GM12878 (cell line): ENCODE measurements around the gene ATIC. TPM values are rescaled to one million over a fixed set of nuclear protein-coding genes. Genes with fewer than 3 reads are reported as not detected.

Source experiments
- ATAC-seq: fragments of 200-7000 bp; cut with Tn5 transposase; 3 replicates; pipeline ENCODE4 v1.9.1; 2020; ENCODE audit warnings: mild to moderate bottlenecking, moderate library complexity
- BruUV-seq: library from RNA; stranded (reverse); fragments of 400-500 nt; replicated peaks from 2 replicates; lab custom pipeline; 2021; lab: Mats Ljungman, UMichigan
- CTCF ChIA-PET: fragments of 300-600 bp; sonication (Branson Sonifier 250); formaldehyde crosslinking; extraction: SDS; loops from one replicate; lab custom pipeline; 2021; ENCODE audit warnings: inconsistent platforms; lab: Yijun Ruan, JAX
- POLR2A ChIA-PET: fragments of 350-600 bp; formaldehyde crosslinking; extraction: SDS; loops from one replicate; lab custom pipeline; 2021; ENCODE audit warnings: inconsistent platforms; lab: Charles Lee
- RAD21 ChIA-PET: fragments of 300-600 bp; sonication (Branson Sonifier 250); formaldehyde crosslinking; loops from one replicate; lab custom pipeline; 2023; ENCODE audit warnings: antibody characterized with exemption; ENCODE audit not compliant: unreplicated experiment; lab: Charles Lee
- SMC1A ChIA-PET: fragments of 300-600 bp; sonication (Branson Sonifier 250); formaldehyde crosslinking; loops from one replicate; lab custom pipeline; 2023; ENCODE audit not compliant: unreplicated experiment, uncharacterized antibody; lab: Charles Lee
- DNase-seq: peaks from one replicate; pipeline ENCODE4 v3.0.0-alpha.2; 2011; ENCODE audit warnings: low read depth, low spot score
- FAIRE-seq: peaks from 3 replicates; lab custom pipeline; 2011; peaks lifted over from hg19 to GRCh38; lab: Jason Lieb, UNC
- H2AFZ ChIP-seq: 2 replicates; pipeline ENCODE4 v1.6.0; 2011; ENCODE audit warnings: low read depth, low read length, control low read depth; ENCODE audit not compliant: control insufficient read depth
- H3K27ac ChIP-seq: 2 replicates; pipeline ENCODE4 v1.5.1; 2011; ENCODE audit warnings: control low read depth; ENCODE audit not compliant: control insufficient read depth, insufficient read depth
- H3K27me3 ChIP-seq, 2 experiments: replicated peaks in 1 of 2; 2 replicates each; pipeline versions ENCODE4 v1.6.0 to v1.6.1; 2011; ENCODE audit warnings: low read length in 1 of 2; ENCODE audit not compliant: control insufficient read depth in 2 of 2, insufficient read depth in 2 of 2
- H3K36me3 ChIP-seq, 2 experiments: 2 replicates each; pipeline ENCODE4 v1.5.1; 2011; ENCODE audit warnings: low read length in 1 of 2; ENCODE audit not compliant: control insufficient read depth in 2 of 2, insufficient read depth in 2 of 2
- H3K4me1 ChIP-seq: 2 replicates; pipeline ENCODE4 v1.6.1; 2011; ENCODE audit warnings: mild to moderate bottlenecking, low read length, moderate library complexity, mixed read lengths; ENCODE audit not compliant: control insufficient read depth, insufficient read depth
- H3K4me2 ChIP-seq: 2 replicates; pipeline ENCODE4 v1.6.0; 2011; ENCODE audit warnings: control low read depth; ENCODE audit not compliant: control insufficient read depth, insufficient read depth
- H3K4me3 ChIP-seq: fragments of 200-600 bp; sonication (generic); 2 replicates; pipeline ENCODE4 v1.5.1; 2016
- H3K79me2 ChIP-seq: 2 replicates; pipeline ENCODE4 v1.6.0; 2011; ENCODE audit warnings: low read length; ENCODE audit not compliant: control insufficient read depth, insufficient read depth
- H3K9ac ChIP-seq: 2 replicates; pipeline ENCODE4 v1.8.0; 2011; ENCODE audit warnings: low read length, control low read depth, mixed read lengths; ENCODE audit not compliant: control insufficient read depth, insufficient read depth
- H3K9me3 ChIP-seq: replicated peaks from 3 replicates; pipeline ENCODE4 v1.5.1; 2011; ENCODE audit warnings: mild to moderate bottlenecking, low read length; ENCODE audit not compliant: control insufficient read depth, insufficient read depth
- H4K20me1 ChIP-seq: 2 replicates; pipeline ENCODE4 v1.6.0; 2011; ENCODE audit not compliant: control insufficient read depth, insufficient read depth
- IKZF1 ChIP-seq: fragments of 450-650 bp; conservative IDR thresholded peaks from 2 replicates; pipeline ENCODE4 v1.6.1; 2017; ENCODE audit warnings: antibody characterized with exemption, mild to moderate bottlenecking
- MTA2 ChIP-seq: fragments of 450-650 bp; IDR thresholded peaks from 2 replicates; pipeline ENCODE4 v1.6.1; 2016; ENCODE audit warnings: low read depth, mild to moderate bottlenecking, moderate library complexity
- MXI1 ChIP-seq: fragments of 150-350 bp; IDR thresholded peaks from 2 replicates; pipeline ENCODE4 v1.6.1; 2011; ENCODE audit warnings: low read depth, mild to moderate bottlenecking, inconsistent platforms, low read length, improper control_type of control experiment
- TAF1 ChIP-seq: IDR thresholded peaks from 2 replicates; pipeline ENCODE4 v1.6.1; 2011; ENCODE audit warnings: mild to moderate bottlenecking, low read depth, low read length, borderline replicate concordance
- YBX1 ChIP-seq: fragments of 450-650 bp; IDR thresholded peaks from 2 replicates; pipeline ENCODE4 v1.6.1; 2016; ENCODE audit warnings: antibody characterized with exemption
- ZNF207 ChIP-seq: fragments of 450-650 bp; IDR thresholded peaks from 2 replicates; pipeline ENCODE4 v1.6.1; 2014; ENCODE audit warnings: antibody characterized with exemption, mild to moderate bottlenecking, borderline replicate concordance
- WGBS: methylation state at CpG from one replicate; pipeline ENCODE4 v1.1.6; 2016; ENCODE audit warnings: low lambda C conversion rate; ENCODE audit not compliant: insufficient replicate concordance, insufficient coverage; ENCODE audit errors: missing lambda C conversion rate; 5-methylcytosine and 5-hydroxymethylcytosine counted together
- in situ Hi-C: fragments of 300-500 bp; cut with MboI; formaldehyde crosslinking; loops from 9 replicates; pipeline ENCODE4 v1.14.3; 2018; ENCODE audit warnings: mixed read lengths
- intact Hi-C: fragments of 100-400 bp; cut with micrococcal nuclease; formaldehyde crosslinking; loops from one replicate; pipeline ENCODE4 v1.14.2; 2022; ENCODE audit not compliant: unreplicated experiment
- polyA plus RNA-seq, 11 experiments: library from polyadenylated mRNA; depleted of rRNA in 4 of 11; unstranded in 6 of 11; stranded (reverse) in 5 of 11; fragments of >200 nt; fragmentation: Nextera tagmentation in 4 of 11; fragmentation: Illumina TruSeq in 1 of 11; extraction: Ambion mirVana in 4 of 11; extraction: Trizol in 1 of 11; gene quantifications; 1 replicate in 1 of 11; 2 replicates in 10 of 11; pipeline versions ENCODE4 v1.2.1 to v1.2.3, GENCODE V29; 2011 to 2016; ENCODE audit warnings: inconsistent platforms in 2 of 11, missing spikeins in 2 of 11, low read depth in 1 of 11
- total RNA-seq, 4 experiments: library from RNA; depleted of rRNA in 3 of 4; stranded (reverse); fragments of >200 nt in 3 of 4; fragmentation: Illumina TruSeq in 1 of 4; extraction: Trizol in 1 of 4; gene quantifications; 2 replicates each; pipeline versions ENCODE4 v1.2.1 to v1.2.3, GENCODE V29; 2013 to 2021
- TF ChIP-seq, protein P1 (sequence below): IDR thresholded peaks from 2 replicates; pipeline ENCODE4 v1.6.1; 2012; ENCODE audit warnings: mild to moderate bottlenecking, low read depth, low read length
- TF ChIP-seq, protein P2 (sequence below): fragments of 450-650 bp; conservative IDR thresholded peaks from 2 replicates; pipeline ENCODE4 v1.6.1; 2017; ENCODE audit warnings: mild to moderate bottlenecking, moderate library complexity
- TF ChIP-seq, protein P3 (sequence below): fragments of 450-650 bp; IDR thresholded peaks from 2 replicates; pipeline ENCODE4 v1.6.1; 2016; ENCODE audit warnings: mild to moderate bottlenecking, moderate library complexity, borderline replicate concordance

Gene ATIC
- total and polyA plus RNA-seq, 10 of the 15 experiments (the other 5 are each of a cell fraction or from before 2014, with no cell fraction given) = 45.1 to 518 (median 306) TPM

DNA sequence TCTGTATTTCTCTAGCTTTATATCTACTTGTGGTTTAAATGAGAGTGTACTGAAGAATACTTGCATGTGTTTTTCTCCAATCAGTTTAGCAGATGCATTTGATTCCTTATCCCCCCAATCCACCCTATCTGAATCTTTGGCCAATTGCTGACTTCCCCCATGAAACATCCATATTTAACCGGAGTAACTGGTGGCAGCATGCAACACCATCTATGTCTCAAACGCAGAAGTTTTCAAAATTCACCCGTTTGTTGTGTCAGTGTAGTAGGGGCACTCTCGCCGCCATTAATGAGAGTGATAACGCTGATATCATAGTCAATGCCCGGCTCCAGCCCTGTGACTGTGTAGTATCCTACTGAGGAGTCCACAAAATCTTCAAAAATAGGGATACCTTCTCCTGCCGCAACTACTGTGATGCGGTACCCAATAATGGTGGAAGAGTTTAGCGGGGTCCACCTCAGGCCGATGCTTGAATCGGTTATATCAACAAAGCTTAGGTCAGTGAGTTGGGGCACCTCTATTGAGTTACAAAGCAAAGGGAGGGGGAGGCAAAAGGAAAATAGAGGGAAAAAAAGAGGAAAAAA is 80.9 kb downstream of the ATIC start:
- ATAC-seq (no peak), FAIRE-seq (no peak)
- Histone ChIP-seq H3K27ac (no peak overlapping the region), H3K9ac (no peak overlapping the region)
- BruUV-seq = no TSS peak
- intact Hi-C loops = no loop called here
- TF ChIP-seq ZNF207 = no peak
- no peak for TF ChIP-seq TAF1
- TF ChIP-seq, protein P1, sequence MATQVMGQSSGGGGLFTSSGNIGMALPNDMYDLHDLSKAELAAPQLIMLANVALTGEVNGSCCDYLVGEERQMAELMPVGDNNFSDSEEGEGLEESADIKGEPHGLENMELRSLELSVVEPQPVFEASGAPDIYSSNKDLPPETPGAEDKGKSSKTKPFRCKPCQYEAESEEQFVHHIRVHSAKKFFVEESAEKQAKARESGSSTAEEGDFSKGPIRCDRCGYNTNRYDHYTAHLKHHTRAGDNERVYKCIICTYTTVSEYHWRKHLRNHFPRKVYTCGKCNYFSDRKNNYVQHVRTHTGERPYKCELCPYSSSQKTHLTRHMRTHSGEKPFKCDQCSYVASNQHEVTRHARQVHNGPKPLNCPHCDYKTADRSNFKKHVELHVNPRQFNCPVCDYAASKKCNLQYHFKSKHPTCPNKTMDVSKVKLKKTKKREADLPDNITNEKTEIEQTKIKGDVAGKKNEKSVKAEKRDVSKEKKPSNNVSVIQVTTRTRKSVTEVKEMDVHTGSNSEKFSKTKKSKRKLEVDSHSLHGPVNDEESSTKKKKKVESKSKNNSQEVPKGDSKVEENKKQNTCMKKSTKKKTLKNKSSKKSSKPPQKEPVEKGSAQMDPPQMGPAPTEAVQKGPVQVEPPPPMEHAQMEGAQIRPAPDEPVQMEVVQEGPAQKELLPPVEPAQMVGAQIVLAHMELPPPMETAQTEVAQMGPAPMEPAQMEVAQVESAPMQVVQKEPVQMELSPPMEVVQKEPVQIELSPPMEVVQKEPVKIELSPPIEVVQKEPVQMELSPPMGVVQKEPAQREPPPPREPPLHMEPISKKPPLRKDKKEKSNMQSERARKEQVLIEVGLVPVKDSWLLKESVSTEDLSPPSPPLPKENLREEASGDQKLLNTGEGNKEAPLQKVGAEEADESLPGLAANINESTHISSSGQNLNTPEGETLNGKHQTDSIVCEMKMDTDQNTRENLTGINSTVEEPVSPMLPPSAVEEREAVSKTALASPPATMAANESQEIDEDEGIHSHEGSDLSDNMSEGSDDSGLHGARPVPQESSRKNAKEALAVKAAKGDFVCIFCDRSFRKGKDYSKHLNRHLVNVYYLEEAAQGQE = no peak
- TF ChIP-seq IKZF1 = no peak
- no peak for TF ChIP-seq MTA2
- TF ChIP-seq, protein P2, sequence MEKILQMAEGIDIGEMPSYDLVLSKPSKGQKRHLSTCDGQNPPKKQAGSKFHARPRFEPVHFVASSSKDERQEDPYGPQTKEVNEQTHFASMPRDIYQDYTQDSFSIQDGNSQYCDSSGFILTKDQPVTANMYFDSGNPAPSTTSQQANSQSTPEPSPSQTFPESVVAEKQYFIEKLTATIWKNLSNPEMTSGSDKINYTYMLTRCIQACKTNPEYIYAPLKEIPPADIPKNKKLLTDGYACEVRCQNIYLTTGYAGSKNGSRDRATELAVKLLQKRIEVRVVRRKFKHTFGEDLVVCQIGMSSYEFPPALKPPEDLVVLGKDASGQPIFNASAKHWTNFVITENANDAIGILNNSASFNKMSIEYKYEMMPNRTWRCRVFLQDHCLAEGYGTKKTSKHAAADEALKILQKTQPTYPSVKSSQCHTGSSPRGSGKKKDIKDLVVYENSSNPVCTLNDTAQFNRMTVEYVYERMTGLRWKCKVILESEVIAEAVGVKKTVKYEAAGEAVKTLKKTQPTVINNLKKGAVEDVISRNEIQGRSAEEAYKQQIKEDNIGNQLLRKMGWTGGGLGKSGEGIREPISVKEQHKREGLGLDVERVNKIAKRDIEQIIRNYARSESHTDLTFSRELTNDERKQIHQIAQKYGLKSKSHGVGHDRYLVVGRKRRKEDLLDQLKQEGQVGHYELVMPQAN = no peak
- TF ChIP-seq MXI1 = no peak
- no peak for TF ChIP-seq YBX1
- TF ChIP-seq, protein P3, sequence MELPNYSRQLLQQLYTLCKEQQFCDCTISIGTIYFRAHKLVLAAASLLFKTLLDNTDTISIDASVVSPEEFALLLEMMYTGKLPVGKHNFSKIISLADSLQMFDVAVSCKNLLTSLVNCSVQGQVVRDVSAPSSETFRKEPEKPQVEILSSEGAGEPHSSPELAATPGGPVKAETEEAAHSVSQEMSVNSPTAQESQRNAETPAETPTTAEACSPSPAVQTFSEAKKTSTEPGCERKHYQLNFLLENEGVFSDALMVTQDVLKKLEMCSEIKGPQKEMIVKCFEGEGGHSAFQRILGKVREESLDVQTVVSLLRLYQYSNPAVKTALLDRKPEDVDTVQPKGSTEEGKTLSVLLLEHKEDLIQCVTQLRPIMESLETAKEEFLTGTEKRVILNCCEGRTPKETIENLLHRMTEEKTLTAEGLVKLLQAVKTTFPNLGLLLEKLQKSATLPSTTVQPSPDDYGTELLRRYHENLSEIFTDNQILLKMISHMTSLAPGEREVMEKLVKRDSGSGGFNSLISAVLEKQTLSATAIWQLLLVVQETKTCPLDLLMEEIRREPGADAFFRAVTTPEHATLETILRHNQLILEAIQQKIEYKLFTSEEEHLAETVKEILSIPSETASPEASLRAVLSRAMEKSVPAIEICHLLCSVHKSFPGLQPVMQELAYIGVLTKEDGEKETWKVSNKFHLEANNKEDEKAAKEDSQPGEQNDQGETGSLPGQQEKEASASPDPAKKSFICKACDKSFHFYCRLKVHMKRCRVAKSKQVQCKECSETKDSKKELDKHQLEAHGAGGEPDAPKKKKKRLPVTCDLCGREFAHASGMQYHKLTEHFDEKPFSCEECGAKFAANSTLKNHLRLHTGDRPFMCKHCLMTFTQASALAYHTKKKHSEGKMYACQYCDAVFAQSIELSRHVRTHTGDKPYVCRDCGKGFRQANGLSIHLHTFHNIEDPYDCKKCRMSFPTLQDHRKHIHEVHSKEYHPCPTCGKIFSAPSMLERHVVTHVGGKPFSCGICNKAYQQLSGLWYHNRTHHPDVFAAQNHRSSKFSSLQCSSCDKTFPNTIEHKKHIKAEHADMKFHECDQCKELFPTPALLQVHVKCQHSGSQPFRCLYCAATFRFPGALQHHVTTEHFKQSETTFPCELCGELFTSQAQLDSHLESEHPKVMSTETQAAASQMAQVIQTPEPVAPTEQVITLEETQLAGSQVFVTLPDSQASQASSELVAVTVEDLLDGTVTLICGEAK = no peak
- TF ChIP-seq, all 136 proteins: peak for 0
- WGBS = 78% methylated on average over 12 of the region's 12 CpGs
- Histone ChIP-seq H3K4me1 (no peaks in the 10 kb centered on the region), H3K27me3 (no peaks in the 10 kb centered on the region), H3K4me3 (no peak overlapping the region), H3K36me3 (no peaks in the 10 kb centered on the region), H4K20me1 (no peaks in the 10 kb centered on the region), H3K79me2 (no peaks in the 10 kb centered on the region), H3K4me2 (no peak overlapping the region), H3K9me3 (no peaks in the 10 kb centered on the region), H2AFZ (no peak overlapping the region)
- ChIA-PET SMC1A (interaction anchor here (0.5 to 2.6 kb wide), 5 partner anchors 9 to 725 kb away, joined by 3 to 12 read pairs (median 5); no protein-coding TSS in a partner anchor), RAD21 (no interaction called here), CTCF (no interaction called here), POLR2A (no interaction called here)
- DNase-seq = no peak
- in situ Hi-C loops = no loop called here
